ENCODE results near the gene OR52E5. TPM values are rescaled to one million over a fixed set of nuclear protein-coding genes. Genes with fewer than 3 reads are reported as not detected.

OR52E5 gene
- polyA plus RNA-seq, 1 experiment, result not detected

DNA sequence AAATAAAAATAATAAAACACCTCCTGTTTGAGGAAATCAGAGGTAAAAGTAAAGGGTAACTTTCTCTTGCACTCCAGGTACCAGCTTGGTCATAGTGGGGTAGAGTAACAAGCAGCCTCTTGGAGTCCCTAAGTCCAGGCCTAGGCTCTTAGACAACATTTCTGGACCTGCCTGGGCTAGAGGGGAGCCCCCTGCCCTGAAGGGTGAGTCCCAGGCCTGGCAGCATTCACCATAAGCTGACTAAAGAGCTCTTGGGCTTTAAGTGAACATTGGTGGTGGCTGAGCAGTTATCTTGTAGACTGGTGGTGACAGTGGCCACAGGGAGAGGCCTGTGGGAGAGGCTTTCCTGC is 30.4 kb downstream of the OR52E5 start:
- no peak for DNase-seq (ENCODE audit: low read depth)
- ChIA-PET CTCF (no interaction called here), POLR2A (no interaction called here)
- Histone ChIP-seq H3K4me3 (ENCODE audit: low read depth, low read length) (no peak overlapping the region), H3K27me3 (ENCODE audit: control insufficient read depth, insufficient read depth, low read length) (no peaks in the 10 kb centered on the region), H3K36me3 (ENCODE audit: control insufficient read depth, insufficient read depth, low read length) (no peaks in the 10 kb centered on the region)
- TF ChIP-seq, protein P1, sequence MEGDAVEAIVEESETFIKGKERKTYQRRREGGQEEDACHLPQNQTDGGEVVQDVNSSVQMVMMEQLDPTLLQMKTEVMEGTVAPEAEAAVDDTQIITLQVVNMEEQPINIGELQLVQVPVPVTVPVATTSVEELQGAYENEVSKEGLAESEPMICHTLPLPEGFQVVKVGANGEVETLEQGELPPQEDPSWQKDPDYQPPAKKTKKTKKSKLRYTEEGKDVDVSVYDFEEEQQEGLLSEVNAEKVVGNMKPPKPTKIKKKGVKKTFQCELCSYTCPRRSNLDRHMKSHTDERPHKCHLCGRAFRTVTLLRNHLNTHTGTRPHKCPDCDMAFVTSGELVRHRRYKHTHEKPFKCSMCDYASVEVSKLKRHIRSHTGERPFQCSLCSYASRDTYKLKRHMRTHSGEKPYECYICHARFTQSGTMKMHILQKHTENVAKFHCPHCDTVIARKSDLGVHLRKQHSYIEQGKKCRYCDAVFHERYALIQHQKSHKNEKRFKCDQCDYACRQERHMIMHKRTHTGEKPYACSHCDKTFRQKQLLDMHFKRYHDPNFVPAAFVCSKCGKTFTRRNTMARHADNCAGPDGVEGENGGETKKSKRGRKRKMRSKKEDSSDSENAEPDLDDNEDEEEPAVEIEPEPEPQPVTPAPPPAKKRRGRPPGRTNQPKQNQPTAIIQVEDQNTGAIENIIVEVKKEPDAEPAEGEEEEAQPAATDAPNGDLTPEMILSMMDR (IDR thresholded peaks at IDR 0.05; ENCODE audit: insufficient read depth, low read depth, low read length), result no peak

DNA sequence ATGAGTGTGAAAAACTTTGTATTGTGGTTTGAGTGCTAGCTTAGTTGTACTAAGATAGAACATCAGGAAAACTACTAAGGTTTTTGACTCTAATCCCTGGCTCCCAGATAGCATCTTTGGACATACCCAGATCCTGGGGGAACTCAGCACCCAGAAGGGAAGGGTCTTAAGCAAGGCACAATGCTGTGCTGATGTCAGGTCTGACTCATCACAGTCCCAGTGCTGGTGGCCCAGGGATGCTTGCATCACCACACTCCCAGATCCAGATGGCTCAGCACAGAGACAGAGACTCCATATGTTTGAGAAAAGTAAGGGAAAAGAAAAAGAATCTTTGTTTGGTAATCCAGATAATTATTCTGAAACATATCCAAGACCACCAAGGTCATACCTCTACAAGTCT is 30.8 kb downstream of the OR52E5 start:
- TF ChIP-seq, protein P1 (IDR thresholded peaks at IDR 0.05; ENCODE audit: insufficient read depth, low read depth, low read length), result no peak
- CTCF ChIA-PET, result no interaction called here
- no peaks in the 10 kb centered on the region for H3K27me3 ChIP-seq (ENCODE audit: control insufficient read depth, insufficient read depth, low read length)
- no peaks in the 10 kb centered on the region for H3K36me3 ChIP-seq (ENCODE audit: control insufficient read depth, insufficient read depth, low read length)
- POLR2A ChIA-PET, result no interaction called here
- DNase-seq (ENCODE audit: low read depth), result no peak
- H3K4me3 ChIP-seq (ENCODE audit: low read depth, low read length), result no peak overlapping the region

DNA sequence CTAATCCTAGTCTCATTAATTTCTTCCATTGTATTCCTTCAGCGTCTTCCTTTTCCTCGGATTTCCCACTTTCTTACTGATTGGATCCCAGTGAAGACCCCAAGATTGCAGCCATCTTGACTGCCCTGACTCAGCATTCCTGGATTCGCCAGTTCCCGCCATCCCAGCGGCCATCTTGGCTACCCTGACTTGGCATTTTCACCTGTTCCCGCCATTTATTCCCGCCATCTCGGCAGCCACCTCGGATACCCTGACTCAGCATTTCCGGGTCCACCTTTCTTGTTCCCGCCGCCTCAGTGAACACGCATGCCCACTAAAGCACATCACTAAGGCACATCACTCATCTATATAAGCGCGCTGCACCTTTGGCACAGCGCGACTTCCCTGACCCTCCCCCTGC is 35.3 kb downstream of the OR52E5 start:
- CTCF ChIA-PET, result no interaction called here
- H3K4me3 ChIP-seq (ENCODE audit: low read depth, low read length), result no peak overlapping the region
- POLR2A ChIA-PET, result no interaction called here
- TF ChIP-seq, protein P1 (IDR thresholded peaks at IDR 0.05; ENCODE audit: insufficient read depth, low read depth, low read length), result no peak
- H3K27me3 ChIP-seq (ENCODE audit: control insufficient read depth, insufficient read depth, low read length), result no peaks in the 10 kb centered on the region
- H3K36me3 ChIP-seq (ENCODE audit: control insufficient read depth, insufficient read depth, low read length), result no peaks in the 10 kb centered on the region
- DNase-seq (ENCODE audit: low read depth), result no peak

DNA sequence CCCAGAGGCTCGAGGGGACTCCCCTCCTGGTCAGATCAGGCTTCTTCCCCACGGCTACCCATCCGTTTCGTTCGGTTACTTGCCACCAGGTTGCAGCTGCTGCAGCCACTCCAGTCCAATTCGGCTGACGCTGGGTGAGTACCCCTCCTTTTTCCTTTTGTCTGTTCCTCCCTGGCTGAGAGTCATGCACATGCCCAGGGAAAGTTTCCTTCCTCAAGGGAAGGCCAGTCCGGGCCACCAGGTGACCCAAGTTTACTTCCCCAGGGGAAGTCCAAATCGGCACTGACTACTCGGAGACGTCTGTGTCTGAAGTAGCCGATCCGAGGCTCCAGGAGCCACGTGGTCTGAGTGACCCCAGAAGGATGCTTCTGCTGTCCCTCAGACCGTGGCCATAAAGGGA is 35.8 kb downstream of the OR52E5 start:
- no peak for DNase-seq (ENCODE audit: low read depth)
- TF ChIP-seq, protein P1 (IDR thresholded peaks at IDR 0.05; ENCODE audit: insufficient read depth, low read depth, low read length), result no peak
- CTCF ChIA-PET, result no interaction called here
- POLR2A ChIA-PET, result no interaction called here
- Histone ChIP-seq H3K4me3 (ENCODE audit: low read depth, low read length) (no peak overlapping the region), H3K36me3 (ENCODE audit: control insufficient read depth, insufficient read depth, low read length) (no peaks in the 10 kb centered on the region), H3K27me3 (ENCODE audit: control insufficient read depth, insufficient read depth, low read length) (no peaks in the 10 kb centered on the region)

DNA sequence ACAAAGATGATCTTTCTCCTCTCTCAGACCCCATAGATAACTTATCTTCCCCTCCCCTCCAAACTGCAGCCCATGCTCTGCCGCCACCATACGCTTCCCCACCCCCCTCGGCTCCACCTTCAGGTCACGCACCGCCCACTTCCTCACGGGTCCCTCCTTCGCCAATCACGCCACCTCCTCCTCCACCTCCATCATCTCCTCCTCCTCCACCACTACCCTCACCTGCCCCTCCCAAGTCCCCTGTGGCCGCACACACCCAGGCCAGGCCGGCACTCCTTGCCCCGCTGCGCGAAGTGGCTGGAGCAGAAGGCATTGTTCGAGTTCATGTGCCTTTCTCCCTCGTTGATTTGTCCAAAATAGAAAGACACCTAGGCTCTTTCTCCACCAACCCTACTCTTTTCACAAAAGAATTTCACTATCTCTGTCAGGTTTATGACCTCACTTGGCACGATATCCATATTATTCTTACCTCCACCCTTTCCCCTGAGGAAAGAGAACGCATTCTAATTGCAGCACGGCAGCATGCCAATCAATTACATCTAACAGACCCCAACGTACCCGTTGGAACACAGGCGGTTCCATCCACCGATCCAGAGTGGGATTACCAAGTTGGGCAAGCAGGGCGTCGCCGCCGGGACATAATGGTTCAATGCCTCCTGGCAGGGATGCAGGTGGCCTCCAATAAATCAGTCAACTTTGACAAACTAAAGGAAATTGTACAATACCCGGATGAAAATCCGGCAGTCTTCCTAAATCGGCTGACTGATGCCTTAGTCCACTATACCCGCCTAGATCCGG is 36.8 kb downstream of the OR52E5 start:
- ChIA-PET POLR2A (no interaction called here), CTCF (no interaction called here)
- no peak for DNase-seq (ENCODE audit: low read depth)
- TF ChIP-seq, protein P1 (IDR thresholded peaks at IDR 0.05; ENCODE audit: insufficient read depth, low read depth, low read length), result no peak
- Histone ChIP-seq H3K4me3 (ENCODE audit: low read depth, low read length) (no peak overlapping the region), H3K36me3 (ENCODE audit: control insufficient read depth, insufficient read depth, low read length) (no peaks in the 10 kb centered on the region), H3K27me3 (ENCODE audit: control insufficient read depth, insufficient read depth, low read length) (no peaks in the 10 kb centered on the region)
